ENCODE measurements around the gene SLC6A9. TPM values are rescaled to one million over a fixed set of nuclear protein-coding genes. Genes with fewer than 3 reads are reported as not detected.

Gene SLC6A9
- total and polyA plus RNA-seq, 2 of the 8 experiments (the other 6 are each of a cell fraction or from before 2014, with no cell fraction given): 20.2 to 24.2 TPM

DNA sequence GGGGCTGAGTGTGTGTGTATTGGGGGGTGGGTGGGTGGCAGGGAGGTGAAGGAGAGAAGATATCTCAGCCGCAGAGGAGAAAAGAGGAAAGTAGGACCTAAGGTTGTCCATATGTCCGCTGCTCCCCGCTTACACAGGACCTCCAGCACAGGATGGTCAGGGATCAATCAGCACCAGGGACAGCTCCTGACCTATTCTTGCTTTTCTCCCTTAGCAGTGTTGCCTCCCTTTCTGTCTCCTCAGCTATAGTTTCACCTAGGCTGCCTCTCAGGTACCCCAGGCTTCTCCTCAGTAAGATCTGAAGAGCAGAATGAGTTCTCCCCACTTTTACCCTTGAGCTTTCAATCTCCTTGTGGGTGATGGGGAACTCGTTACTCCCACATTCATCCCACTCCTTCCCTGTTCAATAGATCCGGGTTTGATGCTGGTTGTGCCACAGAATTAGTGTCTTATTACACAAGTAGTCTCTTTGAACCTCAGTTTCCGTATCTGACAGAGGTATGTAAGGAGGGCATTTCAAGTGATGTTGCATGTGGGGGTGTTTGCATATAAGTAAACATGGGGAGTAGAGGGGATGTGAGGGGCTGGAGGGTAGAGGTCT is 62.8 kb downstream of the SLC6A9 start:
- Histone ChIP-seq H2BK12ac (ENCODE audit: low read depth, low read length) (no peak overlapping the region), H3K4ac (replicated peaks; ENCODE audit: insufficient read length, low read depth, low read length) (no peak overlapping the region), H3K14ac (ENCODE audit: insufficient read length) (no peak overlapping the region), H2AK5ac (ENCODE audit: low read depth, low read length) (no peak overlapping the region), H2AFZ (ENCODE audit: low read length) (no peak overlapping the region), H3K23ac (ENCODE audit: insufficient read length) (no peak overlapping the region), H4K20me1 (replicated peaks in 1 of 2; ENCODE audit: control insufficient read depth in 1 of 2, insufficient read depth in 2 of 2, low read length in 2 of 2) (peaks cover 2 to 7% of the 10 kb centered on the region in 2 experiments), H3K27me3 (replicated peaks in 1 of 4; ENCODE audit: control insufficient read depth in 3 of 4, extremely low read depth in 1 of 4, insufficient read depth in 3 of 4, low read length in 3 of 4) (no peaks in the 10 kb centered on the region), H2BK120ac (replicated peaks; ENCODE audit: low read depth, low read length) (no peak overlapping the region), H2BK15ac (ENCODE audit: low read length) (no peak overlapping the region), H3K56ac (replicated peaks; ENCODE audit: insufficient read length, low read depth, low read length) (no peak overlapping the region), H3K9me3 (ENCODE audit: insufficient read depth in 2 of 2, low read depth in 1 of 2, low read length in 1 of 2) (no peaks in the 10 kb centered on the region), H3K23me2 (ENCODE audit: low read depth, low read length) (peaks cover 14% of the 10 kb centered on the region; the same call in 1 of the 2 replicates), H3K36me3 (ENCODE audit: control insufficient read depth in 2 of 4, insufficient read depth in 4 of 4, low read length in 3 of 4) (peaks cover 0 to 14% (median 8%) of the 10 kb centered on the region in 4 experiments; a peak in 4 of 8 replicates), H2BK20ac (ENCODE audit: low read length) (no peak overlapping the region), H3K9ac (replicated peaks in 1 of 4; ENCODE audit: extremely low read depth in 1 of 4, low read depth in 3 of 4, low read length in 3 of 4) (no peak overlapping the region), H3K4me2 (ENCODE audit: insufficient read depth in 1 of 2, low read depth in 2 of 2, low read length in 2 of 2) (no peak overlapping the region; a peak in 1 of 4 replicates), H3K18ac (ENCODE audit: extremely low read depth, low read length) (no peak overlapping the region), H3K79me1 (ENCODE audit: low read depth, low read length) (0 out of 2 replicates have a peak, but pooled peaks cover 4% of the 10 kb centered on the region), H4K91ac (replicated peaks; ENCODE audit: insufficient read length, low read length) (no peak overlapping the region), H3K27ac (ENCODE audit: low read depth, low read length) (no peak overlapping the region), H4K5ac (ENCODE audit: insufficient read length, low read depth, low read length) (no peak overlapping the region), H4K8ac (ENCODE audit: extremely low read depth, insufficient read depth, low read length) (no peak overlapping the region), H3K4me3 (ENCODE audit: extremely low read depth in 1 of 4, insufficient read depth in 2 of 4, low read depth in 3 of 4, low read length in 4 of 4) (no peak overlapping the region), H2BK5ac (ENCODE audit: low read depth, low read length) (no peak overlapping the region), H3K79me2 (ENCODE audit: control insufficient read depth in 1 of 2, insufficient read depth in 2 of 2, low read length in 2 of 2) (peaks cover 0 to 12% of the 10 kb centered on the region in 2 experiments; a peak in 2 of 4 replicates), H3K4me1 (replicated peaks in 1 of 4; ENCODE audit: control insufficient read depth in 3 of 4, insufficient read depth in 4 of 4, low read length in 3 of 4) (peaks cover 0 to 6% (median 4%) of the 10 kb centered on the region in 4 experiments; a peak in 5 of 7 replicates)
- DNase-seq (ENCODE audit: low read depth in 1 of 2, low spot score in 2 of 2): peak in 1 of 2 experiments; percentile 80
- ChIA-PET POLR2A (ENCODE audit: partially characterized antibody) (interaction anchor here (1.2 to 12.9 kb wide), 7 partner anchors 9 to 67 kb away, joined by 4 to 189 read pairs (median 5); partner anchors contain the start of genes CCDC24, IPO13 and SLC6A9), CTCF (ENCODE audit: partially characterized antibody) (interaction anchor here (0.6 to 9.2 kb wide), 10 partner anchors 10 to 204 kb away, joined by 3 to 79 read pairs (median 4); partner anchors contain the start of genes ARTN and IPO13)
- WGBS, 2 experiments (ENCODE audit: extremely low coverage in 1 of 2, insufficient coverage in 1 of 2, insufficient read length in 1 of 2, insufficient replicate concordance in 2 of 2, low coverage in 1 of 2, low lambda C conversion rate in 2 of 2, missing lambda C conversion rate in 1 of 2): 79% methylated on average over 5 of the region's 6 CpGs; no CpG with 5 or more reads in 1 of the 2 experiments
- peak; percentile 79 for FAIRE-seq
- TF ChIP-seq, protein P1, sequence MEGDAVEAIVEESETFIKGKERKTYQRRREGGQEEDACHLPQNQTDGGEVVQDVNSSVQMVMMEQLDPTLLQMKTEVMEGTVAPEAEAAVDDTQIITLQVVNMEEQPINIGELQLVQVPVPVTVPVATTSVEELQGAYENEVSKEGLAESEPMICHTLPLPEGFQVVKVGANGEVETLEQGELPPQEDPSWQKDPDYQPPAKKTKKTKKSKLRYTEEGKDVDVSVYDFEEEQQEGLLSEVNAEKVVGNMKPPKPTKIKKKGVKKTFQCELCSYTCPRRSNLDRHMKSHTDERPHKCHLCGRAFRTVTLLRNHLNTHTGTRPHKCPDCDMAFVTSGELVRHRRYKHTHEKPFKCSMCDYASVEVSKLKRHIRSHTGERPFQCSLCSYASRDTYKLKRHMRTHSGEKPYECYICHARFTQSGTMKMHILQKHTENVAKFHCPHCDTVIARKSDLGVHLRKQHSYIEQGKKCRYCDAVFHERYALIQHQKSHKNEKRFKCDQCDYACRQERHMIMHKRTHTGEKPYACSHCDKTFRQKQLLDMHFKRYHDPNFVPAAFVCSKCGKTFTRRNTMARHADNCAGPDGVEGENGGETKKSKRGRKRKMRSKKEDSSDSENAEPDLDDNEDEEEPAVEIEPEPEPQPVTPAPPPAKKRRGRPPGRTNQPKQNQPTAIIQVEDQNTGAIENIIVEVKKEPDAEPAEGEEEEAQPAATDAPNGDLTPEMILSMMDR (IDR thresholded peaks at IDR 0.05; ENCODE audit: control extremely low read depth in 1 of 3, insufficient read depth in 1 of 3, low read depth in 1 of 3, low read length in 3 of 3): no peak
- TF ChIP-seq CHD1 (IDR thresholded peaks at IDR 0.05; ENCODE audit: low read depth, low read length) (no peak), HDAC2 (IDR thresholded peaks at IDR 0.05; ENCODE audit: borderline replicate concordance in 1 of 2, low read depth in 2 of 2, low read length in 2 of 2) (no peak), SIN3A (conservative IDR thresholded peaks at IDR 0.05 in 1 of 2, IDR thresholded peaks at IDR 0.05 in 1 of 2; ENCODE audit: low read depth in 1 of 2, low read length in 2 of 2) (peak; percentile 84 to 90; a peak in 3 of 4 replicates)

Data from H1 (cell line).